Measurements from ENCODE around the gene ZNF320.
"Not testable (repeated sequence)": the region's sequence is repeated elsewhere in the genome, so short reads cannot be mapped to it uniquely, and the experiment has no call there.

ZNF320 gene

DNA sequence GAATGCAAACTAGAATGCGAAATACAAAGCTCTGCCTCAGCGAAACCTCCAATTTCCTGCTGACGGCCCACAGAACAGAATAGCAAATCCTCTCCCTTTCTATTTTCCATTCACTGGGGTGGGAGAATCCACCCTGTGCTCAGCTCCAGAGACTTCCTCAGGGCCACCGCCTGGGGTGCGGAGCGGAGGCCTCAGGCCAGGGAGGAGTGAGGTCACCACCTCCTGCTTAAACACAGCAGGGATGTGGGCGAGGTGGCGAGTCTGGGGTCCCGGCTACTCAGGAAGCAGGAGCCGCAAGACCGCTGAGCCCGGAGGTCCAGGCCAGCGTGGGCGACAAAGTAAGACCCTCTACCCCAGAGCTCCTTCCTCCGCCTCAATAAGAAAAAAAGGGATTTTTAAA lies 666 bp upstream of the ZNF320 start:
- no peak overlapping the region for H3K4me3 ChIP-seq (ENCODE audit: low read depth, low read length)
- TF ChIP-seq, protein P1, sequence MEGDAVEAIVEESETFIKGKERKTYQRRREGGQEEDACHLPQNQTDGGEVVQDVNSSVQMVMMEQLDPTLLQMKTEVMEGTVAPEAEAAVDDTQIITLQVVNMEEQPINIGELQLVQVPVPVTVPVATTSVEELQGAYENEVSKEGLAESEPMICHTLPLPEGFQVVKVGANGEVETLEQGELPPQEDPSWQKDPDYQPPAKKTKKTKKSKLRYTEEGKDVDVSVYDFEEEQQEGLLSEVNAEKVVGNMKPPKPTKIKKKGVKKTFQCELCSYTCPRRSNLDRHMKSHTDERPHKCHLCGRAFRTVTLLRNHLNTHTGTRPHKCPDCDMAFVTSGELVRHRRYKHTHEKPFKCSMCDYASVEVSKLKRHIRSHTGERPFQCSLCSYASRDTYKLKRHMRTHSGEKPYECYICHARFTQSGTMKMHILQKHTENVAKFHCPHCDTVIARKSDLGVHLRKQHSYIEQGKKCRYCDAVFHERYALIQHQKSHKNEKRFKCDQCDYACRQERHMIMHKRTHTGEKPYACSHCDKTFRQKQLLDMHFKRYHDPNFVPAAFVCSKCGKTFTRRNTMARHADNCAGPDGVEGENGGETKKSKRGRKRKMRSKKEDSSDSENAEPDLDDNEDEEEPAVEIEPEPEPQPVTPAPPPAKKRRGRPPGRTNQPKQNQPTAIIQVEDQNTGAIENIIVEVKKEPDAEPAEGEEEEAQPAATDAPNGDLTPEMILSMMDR (IDR thresholded peaks at IDR 0.05; ENCODE audit: low read depth, low read length, missing control alignments) = no peak
- no peak for DNase-seq (ENCODE audit: low read depth)

DNA sequence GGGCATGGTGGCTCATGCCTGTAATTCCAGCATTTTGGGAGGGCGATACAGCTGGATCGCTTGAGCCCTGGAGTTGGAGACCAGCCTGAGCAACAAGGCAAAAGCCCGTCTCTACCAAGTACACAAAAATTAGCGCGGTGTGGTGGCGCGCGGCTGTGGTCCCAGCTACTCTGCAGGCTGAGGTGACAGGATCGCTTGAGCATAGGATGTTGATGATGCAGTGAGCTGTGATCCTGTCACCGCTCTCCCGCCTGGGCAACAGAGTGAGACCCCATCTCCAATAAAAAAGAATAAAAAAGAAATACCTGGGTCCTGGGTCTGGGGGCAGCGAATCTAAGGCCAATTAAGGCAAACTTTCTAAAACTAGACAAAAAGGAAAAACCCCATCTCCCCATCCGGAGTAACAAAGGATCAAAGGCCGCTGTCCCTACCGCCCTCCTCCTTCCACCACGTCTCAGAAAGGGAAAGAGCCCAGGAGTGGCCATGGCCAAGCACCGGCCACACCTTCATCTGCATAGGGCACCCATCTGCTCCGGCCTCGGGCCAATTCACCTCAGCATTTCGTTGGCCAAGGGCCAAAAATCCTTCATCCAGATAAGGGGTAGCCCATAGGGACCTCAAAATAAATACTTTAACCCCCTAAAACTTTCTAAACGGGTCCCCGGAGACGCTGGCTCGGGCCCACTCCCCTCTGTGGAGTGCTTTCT lies 851 bp downstream of the ZNF320 start:
- no peak for DNase-seq (ENCODE audit: low read depth)
- TF ChIP-seq, protein P1 (IDR thresholded peaks at IDR 0.05; ENCODE audit: low read depth, low read length, missing control alignments) = no peak
- H3K4me3 ChIP-seq (ENCODE audit: low read depth, low read length) = peak overlapping the region; percentile 58

DNA sequence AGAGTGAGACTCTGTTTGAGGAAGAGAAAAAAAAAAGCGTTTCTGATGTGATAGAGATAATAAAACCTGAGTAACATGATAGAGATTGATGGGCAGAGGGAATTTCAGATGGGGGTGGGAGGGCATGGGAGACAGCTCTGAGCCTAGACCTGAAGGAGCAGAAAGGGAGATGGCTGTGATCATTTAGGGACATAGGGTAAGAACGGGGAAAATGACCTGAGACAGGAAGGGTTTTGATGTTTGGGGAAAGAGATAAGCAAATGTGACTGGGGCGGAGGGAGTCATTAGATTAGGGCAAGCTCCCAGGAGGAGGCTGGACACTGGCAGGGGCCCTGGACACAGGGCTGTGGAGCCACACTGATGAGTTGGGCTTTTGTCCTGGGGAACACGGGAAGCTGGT lies 6.1 kb downstream of the ZNF320 start:
- TF ChIP-seq, protein P1 (IDR thresholded peaks at IDR 0.05; ENCODE audit: low read depth, low read length, missing control alignments) = no peak
- no peak for DNase-seq (ENCODE audit: low read depth)
- no peak overlapping the region for H3K4me3 ChIP-seq (ENCODE audit: low read depth, low read length)

DNA sequence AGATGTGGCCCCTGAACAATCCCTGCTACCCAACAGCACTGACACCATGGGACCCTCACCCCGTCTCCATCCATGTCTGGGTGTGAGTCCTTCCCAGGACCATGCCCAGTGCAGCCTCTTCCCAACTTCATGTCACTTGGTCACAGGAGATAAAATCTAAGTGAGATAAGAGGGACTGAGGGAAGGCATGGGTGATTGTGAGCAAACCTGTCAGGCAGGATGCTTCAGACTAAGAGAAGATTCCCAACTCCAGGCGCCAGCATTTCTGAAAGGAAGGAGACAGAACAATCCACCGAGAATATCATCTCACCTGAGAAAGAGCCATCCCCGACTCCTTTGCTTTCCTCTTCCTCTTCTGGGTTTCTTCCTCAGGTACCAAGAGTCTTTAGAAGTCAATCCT lies 7.5 kb downstream of the ZNF320 start:
- DNase-seq (ENCODE audit: low read depth) = no peak
- no peak overlapping the region for H3K4me3 ChIP-seq (ENCODE audit: low read depth, low read length)
- TF ChIP-seq, protein P1 (IDR thresholded peaks at IDR 0.05; ENCODE audit: low read depth, low read length, missing control alignments) = no peak

DNA sequence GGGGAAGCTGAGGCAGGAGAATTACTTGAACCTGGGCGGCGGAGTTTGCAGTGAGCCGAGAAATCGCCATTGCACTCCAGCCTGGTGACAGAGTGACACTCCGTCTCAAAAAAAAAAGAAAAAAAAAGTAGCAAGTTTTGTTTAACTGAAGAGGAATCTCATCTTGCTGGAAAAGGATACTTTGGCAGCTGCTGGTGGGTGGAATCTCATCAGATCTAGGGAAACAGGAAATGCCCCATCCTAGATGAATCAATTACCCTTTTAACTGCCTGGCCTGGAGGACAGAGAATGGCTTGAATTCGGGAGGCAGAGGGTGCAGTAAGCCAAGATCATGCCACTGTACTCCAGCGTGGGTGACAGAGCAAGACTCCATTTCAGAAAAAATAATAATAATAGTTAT lies 8.4 kb downstream of the ZNF320 start:
- no peak overlapping the region for H3K4me3 ChIP-seq (ENCODE audit: low read depth, low read length)
- no peak for DNase-seq (ENCODE audit: low read depth)
- TF ChIP-seq, protein P1 (IDR thresholded peaks at IDR 0.05; ENCODE audit: low read depth, low read length, missing control alignments) = no peak

DNA sequence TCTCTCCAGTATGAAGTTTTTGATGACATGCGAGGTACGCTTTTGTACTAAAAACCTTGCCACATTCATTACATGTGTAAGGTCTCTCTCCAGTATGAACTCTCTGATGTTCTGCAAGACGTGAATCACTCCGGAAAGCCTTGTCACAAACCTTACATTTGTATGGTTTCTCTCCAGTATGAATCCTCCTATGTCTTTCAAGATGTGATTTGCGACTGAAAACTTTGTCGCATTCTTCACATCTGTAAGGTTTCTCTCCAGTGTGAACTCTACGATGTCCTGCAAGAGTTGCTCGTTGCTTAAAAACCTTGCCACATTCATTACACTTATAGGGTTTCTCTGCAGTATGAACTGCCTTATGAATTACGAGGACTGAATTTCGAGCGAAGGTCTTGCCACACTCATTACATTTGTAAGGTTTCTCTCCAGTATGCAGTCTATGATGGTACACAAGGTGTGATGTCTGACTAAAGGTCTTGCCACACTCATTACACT lies 16.5 kb downstream of the ZNF320 start:
- no peak for DNase-seq (ENCODE audit: low read depth)
- H3K4me3 ChIP-seq (ENCODE audit: low read depth, low read length) = no peak overlapping the region
- TF ChIP-seq, protein P1 (IDR thresholded peaks at IDR 0.05; ENCODE audit: low read depth, low read length, missing control alignments) = no peak

DNA sequence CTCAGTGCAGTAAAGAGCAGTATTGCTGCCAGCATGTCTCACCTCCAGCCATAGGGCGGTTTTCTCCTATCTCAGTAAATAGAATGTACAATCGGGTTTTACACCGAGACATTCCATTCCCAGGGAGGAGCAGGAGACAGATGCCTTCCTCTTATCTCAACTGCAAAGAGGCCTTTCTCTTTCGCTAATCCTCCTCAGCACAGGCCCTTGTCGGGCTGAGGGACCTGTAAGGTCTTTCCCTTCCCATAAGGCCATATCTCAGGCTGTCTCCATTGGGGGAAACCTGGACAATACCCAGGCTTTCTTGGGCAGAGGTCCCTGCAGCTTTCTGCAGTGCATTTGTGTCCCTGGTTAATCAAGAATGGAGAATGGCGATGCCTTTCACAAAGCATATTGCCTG lies 24.4 kb downstream of the ZNF320 start:
- DNase-seq (ENCODE audit: low read depth); H3K4me3 ChIP-seq (ENCODE audit: low read depth, low read length): not testable (repeated sequence)

All from GM12864 (cell line).